ENCODE measurements around the gene AMER1. TPM values are rescaled to one million over a fixed set of nuclear protein-coding genes. Genes with fewer than 3 reads are reported as not detected.

AMER1 gene
- total RNA-seq, 2 donors from 2014 or later, result 2.8 to 3.3 TPM

GRCh38 chrX:64191281-64192010 is 14.1 kb downstream of the AMER1 start:
- no peaks in the 10 kb centered on the region for H3K9me3 Mint-ChIP-seq
- H3K27ac Mint-ChIP-seq, result no peak overlapping the region
- DNase-seq (ENCODE audit: low spot score in 2 of 2), result no peak
- no peak for ATAC-seq
- peaks cover 0 to 17% of the 10 kb centered on the region in 2 donors for H3K36me3 Mint-ChIP-seq

DNA sequence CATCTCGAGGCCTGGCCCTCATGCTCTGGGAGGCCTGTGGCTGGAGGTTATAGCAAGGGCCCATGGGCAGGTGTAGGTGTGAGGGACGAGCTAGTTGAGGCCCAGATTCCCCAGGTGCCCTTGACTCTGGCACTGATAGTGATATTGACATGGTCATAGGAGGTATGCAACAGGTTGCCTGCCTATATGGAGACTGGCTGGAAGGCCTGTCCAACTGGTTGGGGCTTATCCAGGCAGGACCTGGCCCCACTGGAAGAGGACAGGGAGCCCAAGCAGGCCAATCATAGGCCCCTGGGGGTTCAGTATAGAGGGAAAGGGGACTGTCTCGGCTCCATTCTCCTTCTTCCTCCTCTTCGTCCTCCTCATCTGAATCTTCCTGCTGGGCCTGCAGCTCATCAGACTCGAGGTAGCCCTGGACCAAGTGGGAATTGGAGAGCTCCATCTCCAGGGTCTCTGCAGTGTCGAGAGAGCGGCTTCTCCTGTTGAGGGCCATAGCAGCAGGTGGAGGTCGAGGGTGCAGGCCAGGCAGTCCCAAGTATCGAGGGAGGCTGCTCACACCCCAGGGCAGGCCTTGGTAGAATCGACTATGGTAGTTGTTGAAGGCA is 15.3 kb downstream of the AMER1 start:
- no peak overlapping the region for H3K27ac Mint-ChIP-seq
- H3K36me3 Mint-ChIP-seq, result peaks cover 0 to 17% of the 10 kb centered on the region in 2 donors
- DNase-seq (ENCODE audit: low spot score in 2 of 2), result no peak
- no peak for ATAC-seq
- H3K9me3 Mint-ChIP-seq, result no peaks in the 10 kb centered on the region

DNA sequence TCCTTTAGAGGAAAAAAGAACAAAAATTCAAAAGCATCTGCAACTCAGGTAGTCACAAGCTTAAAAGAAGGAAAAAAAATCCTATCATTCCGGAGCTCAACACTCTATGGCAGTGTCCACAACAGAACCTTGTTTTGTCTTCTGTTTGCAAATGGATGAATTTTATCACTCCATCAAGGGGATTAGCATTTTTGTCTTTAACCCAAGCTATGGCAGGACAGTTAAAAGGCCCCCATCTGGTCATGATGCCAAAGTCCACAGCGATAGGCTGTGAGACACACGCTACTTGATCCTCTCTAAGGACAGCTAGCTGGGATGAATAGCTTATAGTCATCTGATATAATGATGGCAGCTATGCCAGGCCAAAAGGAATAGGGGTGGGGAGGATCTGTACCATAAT is 16.6 kb downstream of the AMER1 start:
- DNase-seq (ENCODE audit: low spot score in 2 of 2) (no peak), ATAC-seq (no peak)
- Mint-ChIP-seq H3K27ac (no peak overlapping the region), H3K36me3 (peaks cover 0 to 17% of the 10 kb centered on the region in 2 donors), H3K9me3 (no peaks in the 10 kb centered on the region)

- Mint-ChIP-seq H3K36me3 (peaks cover 0 to 17% of the 10 kb centered on the region in 2 donors), H3K27ac (no peak overlapping the region)
Observed at GRCh38 chrX:64187762-64188150, 17.8 kb downstream of the AMER1 start.

GRCh38 chrX:64186974-64187761 is 18.3 kb downstream of the AMER1 start:
- no peak for DNase-seq (ENCODE audit: low spot score in 2 of 2)
- H3K9me3 Mint-ChIP-seq, result no peaks in the 10 kb centered on the region
- no peak for ATAC-seq
- no peak overlapping the region for H3K27ac Mint-ChIP-seq
- H3K36me3 Mint-ChIP-seq, result peaks cover 0 to 15% of the 10 kb centered on the region in 2 donors

More at GRCh38 chrX:64187762-64188150, 17.8 kb downstream of the AMER1 start:
- no peak for ATAC-seq
- H3K9me3 Mint-ChIP-seq, result no peaks in the 10 kb centered on the region
- no peak for DNase-seq (ENCODE audit: low spot score in 2 of 2)

DNA sequence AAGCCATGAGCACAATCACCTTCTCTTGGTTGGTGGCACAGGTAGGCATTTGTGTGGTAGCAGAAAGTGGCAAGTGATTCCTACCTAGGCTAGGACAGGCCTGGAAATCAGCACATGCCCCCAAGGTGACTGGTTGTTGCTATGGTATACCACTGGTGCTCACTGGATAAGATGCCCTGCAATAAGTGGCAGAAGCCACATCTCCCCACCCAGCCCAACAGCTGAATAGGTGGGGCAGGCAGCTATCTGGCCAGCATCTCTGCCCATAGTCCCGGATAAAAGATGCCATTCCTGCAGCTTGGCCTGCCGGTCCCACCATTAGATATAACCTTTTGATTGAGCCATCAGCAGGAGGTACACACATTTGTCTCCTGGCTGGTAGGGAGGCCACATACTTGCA is 21.1 kb downstream of the AMER1 start:
- no peak overlapping the region for H3K27ac Mint-ChIP-seq
- H3K36me3 Mint-ChIP-seq, result no peaks in the 10 kb centered on the region
- no peaks in the 10 kb centered on the region for H3K9me3 Mint-ChIP-seq
- no peak for DNase-seq (ENCODE audit: low spot score in 2 of 2)
- no peak for ATAC-seq

DNA sequence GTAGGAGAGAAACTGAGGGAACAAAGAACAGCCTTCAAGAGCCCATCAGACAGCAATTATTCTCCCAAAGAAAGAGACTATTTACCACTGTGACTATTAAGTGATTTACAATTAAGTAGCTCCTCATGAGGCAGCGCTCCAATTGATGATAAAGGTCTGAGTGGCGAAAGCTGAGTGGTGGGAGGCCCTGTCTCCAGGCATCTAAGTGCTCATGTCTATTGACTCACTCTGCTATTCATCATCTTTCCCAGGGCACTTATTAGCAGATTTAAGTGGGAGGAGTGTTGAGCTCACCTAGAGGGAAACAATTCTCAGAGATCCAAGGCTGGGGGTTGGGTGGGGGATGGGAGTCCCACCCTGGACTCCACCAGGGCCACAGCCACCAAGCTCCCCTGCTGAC is 23.3 kb downstream of the AMER1 start:
- DNase-seq (ENCODE audit: low spot score in 2 of 2) (no peak), ATAC-seq (no peak)

GRCh38 chrX:64176876-64177275 is 28.6 kb downstream of the AMER1 start:
- ATAC-seq (no peak), DNase-seq (ENCODE audit: low spot score in 2 of 2) (no peak)
- Mint-ChIP-seq H3K27ac (no peak overlapping the region), H3K36me3 (no peaks in the 10 kb centered on the region), H3K9me3 (no peaks in the 10 kb centered on the region)

More for the DNA sequence above, 23.3 kb downstream of the AMER1 start:
- Mint-ChIP-seq H3K27ac (no peak overlapping the region), H3K9me3 (no peaks in the 10 kb centered on the region), H3K36me3 (no peaks in the 10 kb centered on the region)

DNA sequence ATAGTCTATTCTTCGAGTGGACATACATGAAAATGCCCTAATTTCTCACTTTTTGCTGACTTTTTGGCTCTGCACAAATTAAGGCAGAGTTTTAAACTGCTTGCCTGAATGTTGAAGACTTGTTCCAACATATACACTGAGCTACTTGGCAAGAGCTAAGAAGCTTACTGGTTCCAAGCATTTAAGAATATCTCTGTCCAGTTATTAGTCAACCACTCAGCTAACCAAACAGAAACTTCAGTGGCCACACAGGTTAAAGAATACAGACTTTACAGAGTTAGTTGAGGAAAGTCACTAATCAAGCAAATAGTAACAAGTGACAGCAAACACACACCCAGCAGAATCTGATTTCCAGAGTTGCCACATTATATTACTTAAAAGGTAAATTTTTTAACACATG is 35.5 kb downstream of the AMER1 start:
- Mint-ChIP-seq H3K9me3 (no peaks in the 10 kb centered on the region), H3K27ac (no peak overlapping the region), H3K36me3 (no peaks in the 10 kb centered on the region)
- ATAC-seq (no peak), DNase-seq (ENCODE audit: low spot score in 2 of 2) (no peak)

GRCh38 chrX:64152857-64153256 is 52.7 kb downstream of the AMER1 start:
- Mint-ChIP-seq H3K36me3 (peaks cover 6 to 32% of the 10 kb centered on the region in 2 donors), H3K27ac (no peak overlapping the region), H3K9me3 (peaks cover 5 to 16% of the 10 kb centered on the region in 2 donors)
- no peak for DNase-seq (ENCODE audit: low spot score in 2 of 2)
- ATAC-seq, result no peak

- no peak overlapping the region for H3K27ac Mint-ChIP-seq
- H3K9me3 Mint-ChIP-seq, result peaks cover 5 to 16% of the 10 kb centered on the region in 2 donors
- DNase-seq (ENCODE audit: low spot score in 2 of 2), result no peak
- ATAC-seq, result no peak
- peaks cover 6 to 32% of the 10 kb centered on the region in 2 donors for H3K36me3 Mint-ChIP-seq
Observed at GRCh38 chrX:64151911-64152310, 53.6 kb downstream of the AMER1 start.

DNA sequence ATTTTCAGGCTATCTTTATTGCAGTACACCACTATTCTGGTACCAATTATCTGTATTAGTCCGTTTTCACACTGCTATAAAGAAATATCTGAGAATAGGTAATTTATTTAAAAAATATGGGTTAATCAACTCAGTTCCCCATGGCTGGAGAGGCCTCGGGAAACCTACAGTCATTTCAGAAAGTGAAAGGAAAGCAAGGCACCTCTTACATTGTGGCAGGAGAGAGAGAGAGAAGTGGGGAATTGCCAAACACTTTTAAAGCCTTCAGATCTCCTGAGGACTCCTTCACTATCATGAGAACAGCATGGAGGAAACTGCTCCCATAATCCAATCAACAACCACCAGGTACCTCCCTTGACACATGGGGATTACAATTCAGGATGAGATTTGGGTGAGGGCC is 54.7 kb downstream of the AMER1 start:
- DNase-seq (ENCODE audit: low spot score in 2 of 2) (no peak), ATAC-seq (no peak)
- Mint-ChIP-seq H3K9me3 (peaks cover 5 to 16% of the 10 kb centered on the region in 2 donors), H3K36me3 (peaks cover 6 to 26% of the 10 kb centered on the region in 2 donors), H3K27ac (no peak overlapping the region)

Other genes with a start within 250 kb of the AMER1 start
- gene ASB12, start 24.9 kb upstream of the AMER1 start, total RNA-seq, result not detected
- 1 to 10 TPM; 5.6 to 8.0 TPM for gene MTMR8, start 189.7 kb upstream of the AMER1 start, total RNA-seq